ENCODE measurements around the gene APRT. TPM values are rescaled to one million over a fixed set of nuclear protein-coding genes. Genes with fewer than 3 reads are reported as not detected.

The APRT gene
- total RNA-seq, 1 donor from 2014 or later = 87.8 TPM

DNA sequence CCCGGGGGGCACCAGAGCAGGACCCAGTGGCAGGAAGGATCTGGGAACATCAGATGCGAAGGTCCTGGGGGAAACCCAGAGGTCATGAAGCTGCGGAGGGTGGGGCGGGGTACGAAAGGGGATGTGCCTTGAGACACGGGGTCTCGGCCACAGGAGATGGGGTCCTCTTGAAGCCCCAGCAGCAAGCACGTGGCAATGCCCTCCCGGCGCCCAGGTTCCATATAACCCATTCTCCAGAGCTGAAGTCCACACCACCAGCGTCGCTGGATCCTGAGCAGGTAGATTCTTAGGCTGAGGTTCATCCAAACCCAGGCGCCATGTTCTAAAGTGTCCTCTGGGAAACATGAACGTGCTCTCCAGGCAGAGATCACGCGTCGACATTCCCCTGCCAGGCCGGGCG, 47.6 kb downstream of the APRT start:
- Histone ChIP-seq H3K27me3 (ENCODE audit: low read depth) (no peaks in the 10 kb centered on the region), H3K4me1 (peaks cover 91% of the 10 kb centered on the region), H3K4me3 (no peak overlapping the region), H3K36me3 (peaks cover 20% of the 10 kb centered on the region), H3K27ac (peak overlapping the region; percentile 53), H3K9me3 (no peaks in the 10 kb centered on the region)
- intact Hi-C loops (cut with DNase I) = no loop called here
- TF ChIP-seq, protein P1, sequence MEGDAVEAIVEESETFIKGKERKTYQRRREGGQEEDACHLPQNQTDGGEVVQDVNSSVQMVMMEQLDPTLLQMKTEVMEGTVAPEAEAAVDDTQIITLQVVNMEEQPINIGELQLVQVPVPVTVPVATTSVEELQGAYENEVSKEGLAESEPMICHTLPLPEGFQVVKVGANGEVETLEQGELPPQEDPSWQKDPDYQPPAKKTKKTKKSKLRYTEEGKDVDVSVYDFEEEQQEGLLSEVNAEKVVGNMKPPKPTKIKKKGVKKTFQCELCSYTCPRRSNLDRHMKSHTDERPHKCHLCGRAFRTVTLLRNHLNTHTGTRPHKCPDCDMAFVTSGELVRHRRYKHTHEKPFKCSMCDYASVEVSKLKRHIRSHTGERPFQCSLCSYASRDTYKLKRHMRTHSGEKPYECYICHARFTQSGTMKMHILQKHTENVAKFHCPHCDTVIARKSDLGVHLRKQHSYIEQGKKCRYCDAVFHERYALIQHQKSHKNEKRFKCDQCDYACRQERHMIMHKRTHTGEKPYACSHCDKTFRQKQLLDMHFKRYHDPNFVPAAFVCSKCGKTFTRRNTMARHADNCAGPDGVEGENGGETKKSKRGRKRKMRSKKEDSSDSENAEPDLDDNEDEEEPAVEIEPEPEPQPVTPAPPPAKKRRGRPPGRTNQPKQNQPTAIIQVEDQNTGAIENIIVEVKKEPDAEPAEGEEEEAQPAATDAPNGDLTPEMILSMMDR (IDR thresholded peaks at IDR 0.05) = no peak
- no peak for ATAC-seq
- no peak for DNase-seq

DNA sequence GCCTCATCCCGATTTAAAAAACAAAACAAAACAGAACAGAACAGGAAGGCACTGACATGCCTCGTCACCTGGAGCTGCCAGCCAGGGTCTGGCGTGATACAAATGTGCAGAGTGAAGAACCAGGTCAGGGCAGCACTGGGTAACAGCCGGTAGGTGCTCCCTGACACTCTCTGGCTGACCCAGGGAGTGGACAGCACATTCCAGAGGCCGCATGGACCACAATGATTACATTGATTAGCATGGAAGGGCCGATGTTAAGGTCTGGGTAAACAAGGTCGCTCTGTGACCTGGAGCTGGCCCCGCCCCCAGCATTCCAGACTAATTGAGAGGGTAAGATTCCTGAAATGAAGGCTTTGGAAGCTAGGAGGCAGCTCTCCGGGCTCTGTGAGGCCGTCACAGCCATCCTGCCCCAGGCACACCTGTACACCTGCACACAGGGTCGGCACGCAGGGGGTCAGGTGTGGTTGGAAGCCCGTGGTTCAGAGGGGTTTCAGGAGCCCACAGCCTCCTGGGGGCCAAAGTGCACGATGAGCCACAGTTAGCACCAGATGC, 48.1 kb downstream of the APRT start:
- ATAC-seq (peak; percentile 33 to 34), DNase-seq (peak; percentile 72)
- Histone ChIP-seq H3K4me3 (no peak overlapping the region), H3K27me3 (ENCODE audit: low read depth) (no peaks in the 10 kb centered on the region), H3K27ac (peak overlapping the region; percentile 53), H3K36me3 (peaks cover 20% of the 10 kb centered on the region), H3K4me1 (peaks cover 91% of the 10 kb centered on the region), H3K9me3 (no peaks in the 10 kb centered on the region)
- TF ChIP-seq, protein P1 (IDR thresholded peaks at IDR 0.05) = no peak
- intact Hi-C loops (cut with DNase I) = no loop called here

DNA sequence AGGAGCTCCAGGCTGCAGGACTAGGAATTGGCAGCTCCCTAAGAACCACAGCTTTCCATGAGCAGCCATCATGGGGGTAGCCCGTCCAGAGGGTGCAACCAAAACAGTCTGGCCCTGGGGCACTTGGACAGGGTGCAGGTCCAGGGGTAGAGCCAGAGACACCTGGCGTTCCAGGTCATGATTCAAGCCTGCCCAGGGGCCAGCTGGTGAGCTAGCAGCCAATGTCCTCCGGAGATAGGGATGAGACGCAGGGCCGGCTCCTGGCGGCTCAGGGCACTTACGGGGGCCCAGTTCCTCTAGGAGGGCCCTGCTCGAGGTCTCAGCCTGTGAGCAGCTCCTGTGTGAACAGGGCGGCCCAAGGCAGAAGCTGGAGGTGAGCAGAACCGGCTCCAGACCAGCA, 48.8 kb downstream of the APRT start:
- peak overlapping the region; percentile 53 for H3K27ac ChIP-seq
- H3K9me3 ChIP-seq = no peaks in the 10 kb centered on the region
- peaks cover 20% of the 10 kb centered on the region for H3K36me3 ChIP-seq
- H3K27me3 ChIP-seq (ENCODE audit: low read depth) = no peaks in the 10 kb centered on the region
- H3K4me1 ChIP-seq = peaks cover 89% of the 10 kb centered on the region
- ATAC-seq (no peak), DNase-seq (no peak)
- no peak overlapping the region for H3K4me3 ChIP-seq
- intact Hi-C loops (cut with DNase I) = no loop called here
- TF ChIP-seq, protein P1 (IDR thresholded peaks at IDR 0.05) = no peak

DNA sequence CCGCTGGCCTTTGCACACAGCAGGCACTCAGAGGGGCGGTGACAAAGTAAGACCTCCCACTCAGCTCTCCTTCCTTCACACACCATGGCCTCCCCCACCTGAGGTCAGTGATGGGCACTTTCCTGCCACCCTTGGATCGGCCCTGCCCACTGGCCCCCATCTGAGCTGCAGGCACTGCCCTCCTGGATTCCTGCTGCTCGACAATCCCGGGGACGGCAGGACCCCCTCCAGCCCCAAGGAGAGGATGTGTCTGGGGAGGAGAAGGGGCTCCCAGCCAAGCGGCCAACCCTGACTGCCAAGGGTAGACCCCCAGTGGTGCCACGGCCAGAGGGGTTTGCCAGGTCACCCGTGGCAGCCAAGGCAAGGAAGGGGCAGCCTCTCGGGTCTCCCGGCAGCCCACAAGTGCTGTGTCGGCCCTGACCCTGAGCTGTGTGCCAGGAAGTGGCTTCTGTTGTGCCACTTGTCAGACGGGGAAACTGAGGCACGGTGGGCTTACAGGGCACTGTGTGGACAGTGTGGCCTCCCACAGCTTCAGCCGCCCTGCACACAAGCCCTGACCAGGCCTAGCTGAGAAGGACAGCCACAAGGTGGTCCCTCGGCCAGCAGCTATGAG, 49.4 kb downstream of the APRT start:
- Histone ChIP-seq H3K27ac (peak overlapping the region; percentile 53), H3K4me3 (no peak overlapping the region), H3K36me3 (peaks cover 20% of the 10 kb centered on the region), H3K27me3 (ENCODE audit: low read depth) (no peaks in the 10 kb centered on the region), H3K9me3 (no peaks in the 10 kb centered on the region), H3K4me1 (peaks cover 83% of the 10 kb centered on the region)
- no peak for DNase-seq
- intact Hi-C loops (cut with DNase I) = no loop called here
- no peak for ATAC-seq
- TF ChIP-seq, protein P1 (IDR thresholded peaks at IDR 0.05) = no peak

DNA sequence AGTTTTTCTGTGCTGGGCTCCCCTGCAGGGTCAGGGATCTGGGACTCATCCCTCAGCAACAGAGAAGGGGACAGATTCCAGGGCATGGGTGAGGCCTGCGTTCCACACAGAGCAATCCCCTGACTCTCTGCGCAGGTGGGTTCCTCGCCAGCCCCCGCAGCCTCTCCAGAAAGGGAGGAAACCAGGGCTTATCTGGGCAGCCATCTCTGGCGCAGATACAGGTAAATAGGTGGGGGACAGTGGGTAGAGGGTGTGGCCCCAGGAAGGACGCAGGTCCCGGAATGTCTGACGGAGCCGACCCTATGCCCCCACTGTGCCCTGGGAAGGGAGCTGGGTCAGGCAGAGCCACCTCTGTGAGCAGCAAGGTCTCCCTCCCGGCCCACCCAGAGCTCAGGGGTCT, 49.9 kb downstream of the APRT start:
- peaks cover 20% of the 10 kb centered on the region for H3K36me3 ChIP-seq
- peak overlapping the region; percentile 53 for H3K27ac ChIP-seq
- ATAC-seq = peak; percentile 3 to 6
- no peaks in the 10 kb centered on the region for H3K9me3 ChIP-seq
- no peak for DNase-seq
- H3K4me3 ChIP-seq = no peak overlapping the region
- TF ChIP-seq, protein P1 (IDR thresholded peaks at IDR 0.05) = no peak
- intact Hi-C loops (cut with DNase I) = no loop called here
- no peaks in the 10 kb centered on the region for H3K27me3 ChIP-seq (ENCODE audit: low read depth)
- peaks cover 77% of the 10 kb centered on the region for H3K4me1 ChIP-seq
